Ramos (cell line): Measurements from ENCODE around the gene GRIN2A.

Experiments used
- in situ Hi-C: fragments of 300-500 bp; cut with MboI; formaldehyde crosslinking; loops from one replicate; pipeline ENCODE4 v1.14.3; 2022; ENCODE audit warnings: low sequenced_read_pairs; ENCODE audit not compliant: unreplicated experiment

The GRIN2A gene

DNA sequence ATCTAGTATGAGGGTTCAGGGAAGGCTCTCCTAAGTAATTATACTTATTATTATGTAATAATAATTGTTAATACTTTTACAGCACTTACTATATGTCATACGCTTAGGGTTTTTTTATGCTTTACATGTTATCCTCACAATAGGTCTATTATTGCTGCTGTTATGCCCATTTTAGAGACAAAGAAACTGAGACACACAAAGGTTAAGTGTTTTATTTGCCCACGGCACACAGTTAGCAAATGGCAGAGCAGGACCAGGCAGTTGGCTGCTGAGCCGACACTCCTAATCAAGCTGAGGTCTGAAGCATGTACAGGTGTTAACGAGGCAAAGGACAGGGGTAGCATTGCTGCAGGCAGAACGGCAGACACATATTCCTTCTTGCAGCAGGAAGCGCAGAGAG lies 443.5 kb downstream of the GRIN2A start:
- in situ Hi-C loops = no loop called here

GRCh38 chr16:9736547-9736946 lies 445.7 kb downstream of the GRIN2A start:
- in situ Hi-C loops = no loop called here

GRCh38 chr16:9723136-9723535 lies 459.1 kb downstream of the GRIN2A start:
- in situ Hi-C loops = no loop called here

- in situ Hi-C loops = no loop called here
These were observed 468.3 kb downstream of the GRIN2A start for GRCh38 chr16:9713907-9714306.

GRCh38 chr16:9713156-9713555 lies 469.1 kb downstream of the GRIN2A start:
- in situ Hi-C loops = no loop called here

DNA sequence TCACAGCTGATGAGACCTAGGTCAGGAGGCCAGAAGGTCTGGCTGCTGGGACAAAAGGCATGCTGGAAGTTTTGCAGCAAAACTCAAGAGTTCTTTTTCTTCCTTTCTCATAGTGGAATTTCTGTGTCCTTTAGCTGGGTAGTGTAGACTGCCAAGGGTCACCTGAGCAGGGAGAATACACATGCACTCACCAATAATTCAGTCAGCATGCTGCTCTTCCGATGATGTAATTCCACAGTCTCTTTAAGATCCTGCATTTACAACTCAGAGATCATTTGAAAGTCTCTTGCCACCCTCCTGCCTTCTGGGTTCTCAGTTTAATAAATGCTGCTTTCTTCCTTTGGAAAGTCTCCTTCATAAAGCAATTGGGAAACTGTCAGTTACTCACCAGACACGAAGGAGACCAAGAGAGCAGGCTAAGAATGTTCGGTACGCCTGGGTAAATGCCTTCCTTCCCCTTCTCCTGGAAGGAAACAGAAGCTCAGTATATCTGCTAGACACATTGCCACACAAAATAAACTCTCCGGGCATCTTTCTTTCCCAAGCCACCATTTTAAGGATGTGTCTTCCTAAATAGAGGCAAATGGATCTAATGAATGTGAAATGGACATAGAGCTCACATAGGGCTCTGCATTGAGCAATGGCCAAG lies 473.1 kb downstream of the GRIN2A start:
- in situ Hi-C loops = no loop called here

- in situ Hi-C loops = no loop called here
These were observed 475.9 kb downstream of the GRIN2A start for GRCh38 chr16:9706217-9706836.

- in situ Hi-C loops = no loop called here
These were observed 478.5 kb downstream of the GRIN2A start for GRCh38 chr16:9703731-9704130.
